H9 (cell line): ENCODE data around the gene TTC29. TPM values are rescaled to one million over a fixed set of nuclear protein-coding genes. Genes with fewer than 3 reads are reported as not detected.

Source experiments
- DNase-seq: peaks from one replicate; pipeline ENCODE4 v3.0.0-alpha.2; 2017
- H2AFZ ChIP-seq: one replicate; pipeline ENCODE4 v1.6.1; 2013; ENCODE audit warnings: mild to moderate bottlenecking, low read length, control low read depth, moderate library complexity
- H2AK5ac ChIP-seq: 2 replicates; pipeline ENCODE4 v1.6.1; 2013; ENCODE audit warnings: low read length, control low read depth, mixed read lengths; ENCODE audit not compliant: insufficient read length
- H2BK120ac ChIP-seq: one replicate; pipeline ENCODE4 v1.6.1; 2013; ENCODE audit warnings: low read depth, mild to moderate bottlenecking, low read length, control low read depth, inconsistent platforms; ENCODE audit not compliant: poor library complexity, severe bottlenecking
- H2BK12ac ChIP-seq: 2 replicates; pipeline ENCODE4 v1.6.1; 2013; ENCODE audit warnings: low read length, control low read depth, mixed read lengths, low read depth; ENCODE audit not compliant: insufficient read length
- H2BK15ac ChIP-seq: 2 replicates; pipeline ENCODE4 v1.6.1; 2013; ENCODE audit warnings: low read depth, low read length, control low read depth
- H2BK20ac ChIP-seq: one replicate; pipeline ENCODE4 v1.6.1; 2013; ENCODE audit warnings: low read depth, mild to moderate bottlenecking, low read length, control low read depth, inconsistent platforms; ENCODE audit not compliant: poor library complexity, severe bottlenecking
- H2BK5ac ChIP-seq: 2 replicates; pipeline ENCODE4 v1.6.1; 2013; ENCODE audit warnings: low read length, control low read depth, mixed read lengths; ENCODE audit not compliant: insufficient read length
- H3K14ac ChIP-seq: 2 replicates; pipeline ENCODE4 v1.6.1; 2013; ENCODE audit warnings: low read length, control low read depth; ENCODE audit not compliant: insufficient read depth
- H3K18ac ChIP-seq: 2 replicates; pipeline ENCODE4 v1.6.1; 2013; ENCODE audit warnings: low read depth, mild to moderate bottlenecking, mixed read lengths, low read length, control low read depth; ENCODE audit not compliant: insufficient read length
- H3K23ac ChIP-seq: 2 replicates; pipeline ENCODE4 v1.6.1; 2013; ENCODE audit warnings: low read length, control low read depth, mixed read lengths, low read depth; ENCODE audit not compliant: insufficient read length
- H3K23me2 ChIP-seq: 2 replicates; pipeline ENCODE4 v1.6.1; 2013; ENCODE audit warnings: low read depth, mild to moderate bottlenecking, mixed read lengths, low read length, control low read depth; ENCODE audit not compliant: insufficient read length, poor library complexity, severe bottlenecking
- H3K27ac ChIP-seq: 2 replicates; pipeline ENCODE4 v1.5.1; 2013; ENCODE audit warnings: low read length, control low read depth, mixed read lengths, low read depth; ENCODE audit not compliant: insufficient read length
- H3K27me3 ChIP-seq: 2 replicates; pipeline ENCODE4 v1.6.1; 2013; ENCODE audit warnings: low read length, control low read depth, inconsistent platforms; ENCODE audit not compliant: insufficient read depth
- H3K4ac ChIP-seq: 2 replicates; pipeline ENCODE4 v1.6.1; 2013; ENCODE audit warnings: low read depth, mild to moderate bottlenecking, control low read depth, inconsistent platforms, low read length, moderate library complexity
- H3K4me1 ChIP-seq: 2 replicates; pipeline ENCODE4 v1.6.1; 2013; ENCODE audit warnings: low read length, control low read depth, inconsistent platforms; ENCODE audit not compliant: insufficient read depth
- H3K4me2 ChIP-seq: 2 replicates; pipeline ENCODE4 v1.6.1; 2013; ENCODE audit warnings: low read length, control low read depth, mixed read lengths; ENCODE audit not compliant: insufficient read length, insufficient read depth
- H3K56ac ChIP-seq: 2 replicates; pipeline ENCODE4 v1.6.1; 2013; ENCODE audit warnings: low read depth, mild to moderate bottlenecking, mixed read lengths, low read length, control low read depth; ENCODE audit not compliant: insufficient read length
- H3K79me1 ChIP-seq: 2 replicates; pipeline ENCODE4 v1.6.1; 2013; ENCODE audit warnings: low read depth, mild to moderate bottlenecking, moderate library complexity, low read length, control low read depth, inconsistent platforms; ENCODE audit not compliant: insufficient read depth, poor library complexity, severe bottlenecking
- H3K79me2 ChIP-seq: 2 replicates; pipeline ENCODE4 v1.6.1; 2013; ENCODE audit warnings: low read length, control low read depth, inconsistent platforms; ENCODE audit not compliant: insufficient read depth
- H3K9ac ChIP-seq: 2 replicates; pipeline ENCODE4 v1.6.1; 2013; ENCODE audit warnings: low read length, control low read depth, mixed read lengths; ENCODE audit not compliant: insufficient read length; ENCODE audit errors: extremely low read depth
- H3K9me3 ChIP-seq: one replicate; pipeline ENCODE4 v1.6.1; 2013; ENCODE audit warnings: low read depth, low read length, inconsistent platforms; ENCODE audit not compliant: control insufficient read depth
- H3T11ph ChIP-seq: one replicate; pipeline ENCODE4 v1.6.1; 2013; ENCODE audit warnings: mild to moderate bottlenecking, low read length, control low read depth, inconsistent platforms
- H4K20me1 ChIP-seq: one replicate; pipeline ENCODE4 v1.6.1; 2013; ENCODE audit not compliant: control insufficient read depth, insufficient read length, insufficient read depth
- H4K5ac ChIP-seq: 2 replicates; pipeline ENCODE4 v1.6.1; 2013; ENCODE audit warnings: low read depth, mild to moderate bottlenecking, mixed read lengths, low read length, control low read depth; ENCODE audit not compliant: insufficient read length
- H4K8ac ChIP-seq: replicated peaks from 2 replicates; pipeline ENCODE4 v1.6.1; 2013; ENCODE audit warnings: low read length, control low read depth, mixed read lengths, low read depth; ENCODE audit not compliant: insufficient read length
- H4K91ac ChIP-seq: 2 replicates; pipeline ENCODE4 v1.6.1; 2013; ENCODE audit warnings: low read depth, mild to moderate bottlenecking, moderate library complexity, mixed read lengths, low read length, control low read depth; ENCODE audit not compliant: insufficient read length
- H3K27ac Mint-ChIP-seq, 3 experiments: 2 replicates in 2 of 3; 3 replicates in 1 of 3; pipeline ENCODE4 v1.8.0; 2020 to 2021; ENCODE audit warnings: mixed read lengths in 3 of 3, mild to moderate bottlenecking in 1 of 3, moderate library complexity in 1 of 3
- H3K27me3 Mint-ChIP-seq: 2 replicates; pipeline ENCODE4 v1.8.0; 2021; ENCODE audit warnings: low read depth, mild to moderate bottlenecking, moderate library complexity, mixed read lengths
- H3K36me3 Mint-ChIP-seq, 3 experiments: 2 replicates in 2 of 3; 3 replicates in 1 of 3; pipeline ENCODE4 v1.8.0; 2020 to 2021; ENCODE audit warnings: low read depth in 3 of 3, mixed read lengths in 3 of 3; ENCODE audit not compliant: insufficient read depth in 1 of 3
- H3K4me1 Mint-ChIP-seq, 2 experiments: 2 replicates each; pipeline ENCODE4 v1.8.0; 2020; ENCODE audit warnings: mixed read lengths in 2 of 2
- H3K4me3 Mint-ChIP-seq, 2 experiments: 2 replicates in 1 of 2; 3 replicates in 1 of 2; pipeline ENCODE4 v1.8.0; 2020 to 2021; ENCODE audit warnings: mild to moderate bottlenecking in 2 of 2, mixed read lengths in 2 of 2, moderate library complexity in 1 of 2
- H3K9me3 Mint-ChIP-seq, 2 experiments: 2 replicates in 1 of 2; 3 replicates in 1 of 2; pipeline ENCODE4 v1.8.0; 2020; ENCODE audit warnings: mild to moderate bottlenecking in 2 of 2, mixed read lengths in 2 of 2, moderate library complexity in 1 of 2
- WGBS: extraction: QIAGEN DNeasy Blood & Tissue Kit; methylation state at CpG from one replicate; pipeline ENCODE4 v1.1.7; 2013; ENCODE audit warnings: missing lambda C conversion rate, low lambda C conversion rate, mixed read lengths; ENCODE audit not compliant: insufficient read length; ENCODE audit errors: extremely low coverage; 5-methylcytosine and 5-hydroxymethylcytosine counted together
- total RNA-seq: library from RNA; stranded (reverse); gene quantifications from 2 replicates; pipeline ENCODE4 v1.2.1, GENCODE V29; 2021
- TF ChIP-seq, protein P1 (sequence below): fragments of 200-600 bp; sonication (generic); conservative IDR thresholded peaks from 3 replicates; pipeline ENCODE4 v1.8.0; 2021; ENCODE audit warnings: antibody characterized with exemption, mild to moderate bottlenecking

Gene TTC29
- total RNA-seq, 1 experiment from 2014 or later = not detected

DNA sequence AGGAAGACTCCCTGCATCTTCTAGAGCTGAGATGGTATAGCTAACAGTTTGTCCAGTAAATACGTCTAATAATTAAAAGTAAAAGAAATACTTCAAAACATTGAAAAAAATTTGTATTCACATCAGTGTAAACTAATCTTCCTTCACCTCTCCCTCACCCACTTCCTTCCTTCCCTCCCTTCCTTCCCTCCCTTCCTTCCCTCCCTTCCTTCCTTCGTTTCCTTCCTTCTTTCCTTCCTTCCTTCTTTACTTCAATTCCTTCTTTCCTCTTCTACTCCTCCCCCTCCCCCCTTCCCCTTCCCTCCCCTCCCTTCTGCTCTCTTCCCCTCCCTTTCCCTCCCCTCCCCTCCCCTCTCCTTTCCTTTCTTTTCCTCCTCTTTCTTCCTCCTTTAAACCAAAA, 203.2 kb downstream of the TTC29 start:
- no peak overlapping the region for H4K5ac ChIP-seq
- no peak overlapping the region for H2AFZ ChIP-seq

More for the DNA sequence above, 203.2 kb downstream of the TTC29 start:
- Histone ChIP-seq H3K4me2 (no peak overlapping the region), H3K79me2 (no peaks in the 10 kb centered on the region), H4K91ac (no peak overlapping the region), H2BK5ac (no peak overlapping the region), H2AK5ac (no peak overlapping the region), H3K9me3 (no peaks in the 10 kb centered on the region), H3K14ac (no peak overlapping the region), H3K27ac (no peak overlapping the region), H2BK20ac (no peak overlapping the region), H3K79me1 (no peaks in the 10 kb centered on the region), H2BK12ac (no peak overlapping the region), H3T11ph (no peak overlapping the region), H3K23me2 (no peaks in the 10 kb centered on the region), H3K27me3 (no peaks in the 10 kb centered on the region), H3K56ac (no peak overlapping the region), H4K20me1 (no peaks in the 10 kb centered on the region), H3K4ac (no peak overlapping the region), H2BK120ac (no peak overlapping the region), H3K4me1 (no peaks in the 10 kb centered on the region), H3K18ac (no peak overlapping the region), H3K23ac (no peak overlapping the region), H3K9ac (no peak overlapping the region), H2BK15ac (no peak overlapping the region), H4K8ac (no peak overlapping the region)
- TF ChIP-seq, protein P1, sequence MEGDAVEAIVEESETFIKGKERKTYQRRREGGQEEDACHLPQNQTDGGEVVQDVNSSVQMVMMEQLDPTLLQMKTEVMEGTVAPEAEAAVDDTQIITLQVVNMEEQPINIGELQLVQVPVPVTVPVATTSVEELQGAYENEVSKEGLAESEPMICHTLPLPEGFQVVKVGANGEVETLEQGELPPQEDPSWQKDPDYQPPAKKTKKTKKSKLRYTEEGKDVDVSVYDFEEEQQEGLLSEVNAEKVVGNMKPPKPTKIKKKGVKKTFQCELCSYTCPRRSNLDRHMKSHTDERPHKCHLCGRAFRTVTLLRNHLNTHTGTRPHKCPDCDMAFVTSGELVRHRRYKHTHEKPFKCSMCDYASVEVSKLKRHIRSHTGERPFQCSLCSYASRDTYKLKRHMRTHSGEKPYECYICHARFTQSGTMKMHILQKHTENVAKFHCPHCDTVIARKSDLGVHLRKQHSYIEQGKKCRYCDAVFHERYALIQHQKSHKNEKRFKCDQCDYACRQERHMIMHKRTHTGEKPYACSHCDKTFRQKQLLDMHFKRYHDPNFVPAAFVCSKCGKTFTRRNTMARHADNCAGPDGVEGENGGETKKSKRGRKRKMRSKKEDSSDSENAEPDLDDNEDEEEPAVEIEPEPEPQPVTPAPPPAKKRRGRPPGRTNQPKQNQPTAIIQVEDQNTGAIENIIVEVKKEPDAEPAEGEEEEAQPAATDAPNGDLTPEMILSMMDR = no peak
- Mint-ChIP-seq H3K9me3 (no peaks in the 10 kb centered on the region), H3K4me3 (no peak overlapping the region), H3K4me1 (no peaks in the 10 kb centered on the region), H3K27me3 (peaks cover 3% of the 10 kb centered on the region), H3K36me3 (no peaks in the 10 kb centered on the region), H3K27ac (no peak overlapping the region)
- WGBS = 75% methylated on average over 1 of the region's 2 CpGs
- DNase-seq = no peak
